Fibroblast of lung (primary cell): ENCODE results near the gene EN2. TPM values are rescaled to one million over a fixed set of nuclear protein-coding genes. Genes with fewer than 3 reads are reported as not detected.

Experiments used
- DNase-seq, 2 donors: peaks; one replicate each; pipeline versions ENCODE4 v3.0.0 to v3.0.0-alpha.2; 2010; ENCODE audit warnings: low read depth in 2 of 2
- H2AFZ ChIP-seq: 2 replicates; pipeline ENCODE4 v1.5.1; 2012; ENCODE audit warnings: low read length, control low read depth, inconsistent platforms
- H3K27ac ChIP-seq: 2 replicates; pipeline ENCODE4 v1.5.1; 2011; ENCODE audit warnings: low read length, control low read depth; ENCODE audit not compliant: insufficient read depth
- H3K27me3 ChIP-seq: 2 replicates; pipeline ENCODE4 v1.5.1; 2011; ENCODE audit warnings: mild to moderate bottlenecking, low read length; ENCODE audit not compliant: control insufficient read depth, insufficient read depth
- H3K36me3 ChIP-seq: 2 replicates; pipeline ENCODE4 v1.5.1; 2011; ENCODE audit warnings: low read length; ENCODE audit not compliant: control insufficient read depth, insufficient read depth
- H3K4me1 ChIP-seq: 2 replicates; pipeline ENCODE4 v1.5.1; 2011; ENCODE audit warnings: low read length; ENCODE audit not compliant: control insufficient read depth, insufficient read depth; ENCODE audit errors: extremely low read depth
- H3K4me2 ChIP-seq: 2 replicates; pipeline ENCODE4 v1.5.1; 2011; ENCODE audit warnings: low read length, control low read depth; ENCODE audit not compliant: insufficient read depth; ENCODE audit errors: extremely low read depth
- H3K4me3 ChIP-seq, 4 experiments: fragments of 200-600 bp in 1 of 4; sonication (generic) in 1 of 4; replicated peaks in 1 of 4; 2 replicates each; pipeline ENCODE4 v1.5.1; 2011 to 2016; ENCODE audit warnings: low read length in 4 of 4, low read depth in 3 of 4, mild to moderate bottlenecking in 3 of 4, control low read depth in 2 of 4, inconsistent platforms in 1 of 4, mixed read lengths in 1 of 4; ENCODE audit not compliant: insufficient read depth in 1 of 4; ENCODE audit errors: control extremely low read depth in 1 of 4
- H3K79me2 ChIP-seq: 2 replicates; pipeline ENCODE4 v1.5.1; 2012; ENCODE audit warnings: mild to moderate bottlenecking, low read length, inconsistent platforms; ENCODE audit not compliant: control insufficient read depth, insufficient read depth
- H3K9ac ChIP-seq: 2 replicates; pipeline ENCODE4 v1.5.1; 2011; ENCODE audit warnings: mild to moderate bottlenecking, low read length, control low read depth; ENCODE audit not compliant: insufficient read depth
- H3K9me3 ChIP-seq: 2 replicates; pipeline ENCODE4 v1.5.1; 2012; ENCODE audit warnings: low read depth, low read length; ENCODE audit not compliant: control insufficient read depth, insufficient read depth
- H4K20me1 ChIP-seq: 2 replicates; pipeline ENCODE4 v1.5.1; 2011; ENCODE audit warnings: low read length; ENCODE audit not compliant: control insufficient read depth, insufficient read depth; ENCODE audit errors: extremely low read depth
- CTCF ChIP-seq, 2 donors: IDR thresholded peaks in 1 of 2; conservative IDR thresholded peaks in 1 of 2; 1 replicate in 1 of 2; 2 replicates in 1 of 2; pipeline ENCODE4 v1.5.1; 2011 to 2012; ENCODE audit warnings: low read length in 2 of 2, control low read depth in 1 of 2, inconsistent platforms in 1 of 2, low read depth in 1 of 2, mild to moderate bottlenecking in 1 of 2
- EZH2 ChIP-seq: IDR thresholded peaks from 2 replicates; pipeline ENCODE4 v1.5.1; 2012; ENCODE audit warnings: low read length, control low read depth, mild to moderate bottlenecking; ENCODE audit errors: missing control alignments
- polyA plus RNA-seq, 2 donors: library from polyadenylated mRNA; depleted of rRNA in 1 of 2; stranded (reverse) in 1 of 2; unstranded in 1 of 2; fragments of >200 nt; gene quantifications; 2 replicates each; pipeline ENCODE4 v1.2.1, GENCODE V29; 2011 to 2012; ENCODE audit warnings: missing spikeins in 1 of 2
- total RNA-seq: library from RNA; depleted of rRNA; stranded (reverse); fragments of >200 nt; gene quantifications from 2 replicates; pipeline ENCODE4 v1.2.1, GENCODE V29; 2014

Gene EN2
- total and polyA plus RNA-seq, 2 donors (not counting 1 experiment from before 2014, with no cell fraction given): not detected

DNA sequence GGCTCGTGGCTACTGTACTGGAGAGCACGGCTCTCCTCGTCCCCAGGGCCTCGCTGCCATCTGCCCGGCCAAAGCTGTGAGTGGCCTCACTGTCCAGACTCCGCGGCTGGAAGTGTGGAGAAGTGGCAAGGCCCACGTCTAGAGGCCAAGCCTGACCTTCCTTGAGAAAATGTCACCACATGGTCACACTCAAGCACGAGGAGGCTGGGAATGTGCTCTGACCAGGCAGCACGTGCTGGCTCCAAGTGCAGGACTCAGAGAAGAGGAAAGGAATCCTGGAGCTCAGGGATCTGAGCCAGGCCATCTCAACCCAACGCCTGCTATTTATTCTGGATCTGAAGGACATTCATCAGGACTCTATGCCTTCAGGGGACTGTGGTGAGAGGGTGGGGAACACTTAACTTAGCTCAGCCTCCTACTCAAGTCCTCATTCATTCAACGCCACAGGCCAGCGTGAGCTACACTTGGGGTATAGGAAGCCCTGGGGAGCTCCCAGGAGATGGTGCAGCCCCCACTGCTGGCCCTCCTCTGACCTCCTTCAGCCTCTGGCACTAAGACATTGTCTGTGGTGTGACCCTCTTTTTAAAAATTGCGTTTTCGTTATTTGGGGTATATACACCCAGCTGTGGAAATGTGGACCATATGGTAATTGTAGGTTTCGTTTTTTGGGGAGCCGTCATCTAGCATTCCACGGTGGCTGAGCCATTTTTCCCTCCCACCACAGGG is 29.0 kb downstream of the EN2 start:
- no peak overlapping the region for H2AFZ ChIP-seq
- TF ChIP-seq EZH2: no peak
- no peak for TF ChIP-seq CTCF (conservative IDR thresholded peaks at IDR 0.05 in 1 of 2, IDR thresholded peaks at IDR 0.05 in 1 of 2; ENCODE audit: low read depth in 1 of 2, low read length in 2 of 2)

GRCh38 chr7:155487509-155488482 is 29.9 kb downstream of the EN2 start:
- H3K4me3 ChIP-seq: no peak overlapping the region
- no peaks in the 10 kb centered on the region for H3K36me3 ChIP-seq
- no peaks in the 10 kb centered on the region for H3K9me3 ChIP-seq
- no peak overlapping the region for H3K4me2 ChIP-seq
- no peaks in the 10 kb centered on the region for H3K79me2 ChIP-seq
- H3K27me3 ChIP-seq: no peaks in the 10 kb centered on the region
- no peak overlapping the region for H2AFZ ChIP-seq
- no peak overlapping the region for H3K27ac ChIP-seq
- H3K9ac ChIP-seq: no peak overlapping the region
- TF ChIP-seq CTCF (conservative IDR thresholded peaks at IDR 0.05 in 1 of 2, IDR thresholded peaks at IDR 0.05 in 1 of 2; ENCODE audit: low read depth in 1 of 2, low read length in 2 of 2) (no peak), EZH2 (no peak)
- DNase-seq: no peak
- H3K4me1 ChIP-seq: no peaks in the 10 kb centered on the region
- no peaks in the 10 kb centered on the region for H4K20me1 ChIP-seq

More for the DNA sequence above, 29.0 kb downstream of the EN2 start:
- Histone ChIP-seq H3K79me2 (no peaks in the 10 kb centered on the region), H3K36me3 (no peaks in the 10 kb centered on the region), H3K9ac (no peak overlapping the region), H3K27ac (no peak overlapping the region), H3K4me1 (no peaks in the 10 kb centered on the region), H4K20me1 (no peaks in the 10 kb centered on the region), H3K4me3 (no peak overlapping the region), H3K9me3 (no peaks in the 10 kb centered on the region), H3K27me3 (no peaks in the 10 kb centered on the region), H3K4me2 (no peak overlapping the region)
- no peak for DNase-seq

DNA sequence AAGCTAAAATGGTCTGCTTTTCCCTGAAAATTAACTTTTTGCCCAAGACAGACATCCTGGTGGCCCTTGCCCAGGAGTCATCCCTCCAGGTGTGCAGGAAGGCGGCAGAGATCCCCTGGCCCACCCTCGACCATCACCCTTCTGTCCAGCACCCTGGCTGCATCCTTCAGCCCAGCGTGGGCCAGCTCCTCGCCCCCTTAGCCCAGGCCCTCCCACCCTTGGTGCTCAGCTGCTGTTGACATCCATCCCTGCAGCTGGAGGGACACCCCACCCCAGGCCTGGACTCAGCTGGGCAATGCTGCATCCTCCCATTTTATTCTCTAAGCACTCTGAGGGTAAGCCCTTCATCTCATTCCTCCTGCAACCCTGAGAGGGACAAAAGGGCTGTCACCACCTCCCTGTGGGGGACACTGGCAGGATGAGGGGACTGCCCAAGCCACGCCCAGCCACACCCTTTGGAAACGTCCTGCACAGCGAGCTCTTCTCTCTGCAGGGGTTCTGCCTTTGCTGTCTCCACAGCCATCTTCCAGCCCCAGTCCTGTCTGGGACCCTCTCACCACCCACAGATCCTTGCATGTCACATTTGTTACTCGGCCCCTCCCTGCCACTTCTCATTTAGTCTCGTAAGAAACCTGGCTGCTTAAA is 30.7 kb downstream of the EN2 start:
- Histone ChIP-seq H3K9ac (no peak overlapping the region), H2AFZ (no peak overlapping the region), H3K36me3 (no peaks in the 10 kb centered on the region), H3K4me1 (no peaks in the 10 kb centered on the region), H3K4me3 (no peak overlapping the region), H4K20me1 (no peaks in the 10 kb centered on the region), H3K27me3 (no peaks in the 10 kb centered on the region), H3K79me2 (no peaks in the 10 kb centered on the region), H3K27ac (no peak overlapping the region), H3K4me2 (no peak overlapping the region), H3K9me3 (no peaks in the 10 kb centered on the region)
- TF ChIP-seq CTCF (conservative IDR thresholded peaks at IDR 0.05 in 1 of 2, IDR thresholded peaks at IDR 0.05 in 1 of 2; ENCODE audit: low read depth in 1 of 2, low read length in 2 of 2): no peak
- no peak for TF ChIP-seq EZH2
- no peak for DNase-seq
